ENCODE data around the gene SMCO3.

Gene SMCO3

GRCh38 chr12:14844401-14844800 is 30.4 kb upstream of the SMCO3 start (continued):
- TF ChIP-seq POU6F1 (CRISPR knock-in tag; IDR thresholded peaks at IDR 0.05; ENCODE audit: borderline replicate concordance, low read depth) (no peak), PATZ1 (CRISPR knock-in tag; IDR thresholded peaks at IDR 0.05; ENCODE audit: borderline replicate concordance) (no peak), TCF4 (CRISPR knock-in tag; IDR thresholded peaks at IDR 0.05; ENCODE audit: borderline replicate concordance) (no peak)

- TF ChIP-seq POU6F1 (CRISPR knock-in tag; IDR thresholded peaks at IDR 0.05; ENCODE audit: borderline replicate concordance, low read depth) (no peak), SNAI2 (CRISPR knock-in tag; IDR thresholded peaks at IDR 0.05) (no peak), ZNF70 (CRISPR knock-in tag; IDR thresholded peaks at IDR 0.05) (no peak), ZFP30 (CRISPR knock-in tag; IDR thresholded peaks at IDR 0.05) (no peak), ZFP3 (CRISPR knock-in tag; IDR thresholded peaks at IDR 0.05) (no peak)
- ATAC-seq, result no peak
Measured at GRCh38 chr12:14843425-14843887, 29.5 kb upstream of the SMCO3 start, which contains the start of gene ART4. Gene ART4, minus strand, starts transcription at chr12:14843526. Its CDS starts 413 bp downstream, at chr12:14843113.

- TF ChIP-seq PPARA (CRISPR knock-in tag; IDR thresholded peaks at IDR 0.05; ENCODE audit: borderline replicate concordance) (no peak), SNAI2 (CRISPR knock-in tag; IDR thresholded peaks at IDR 0.05) (no peak), ZFP30 (CRISPR knock-in tag; IDR thresholded peaks at IDR 0.05) (no peak), CSDC2 (CRISPR knock-in tag; IDR thresholded peaks at IDR 0.05) (no peak), ZNF8 (CRISPR knock-in tag; IDR thresholded peaks at IDR 0.05) (no peak), TSHZ2 (CRISPR knock-in tag; IDR thresholded peaks at IDR 0.05) (no peak), GLIS3 (CRISPR knock-in tag; IDR thresholded peaks at IDR 0.05) (no peak), CSRNP3 (CRISPR knock-in tag; IDR thresholded peaks at IDR 0.05) (no peak), ESRRG (CRISPR knock-in tag; IDR thresholded peaks at IDR 0.05) (no peak), ZNF70 (CRISPR knock-in tag; IDR thresholded peaks at IDR 0.05) (no peak), TCF4 (CRISPR knock-in tag; IDR thresholded peaks at IDR 0.05; ENCODE audit: borderline replicate concordance) (no peak), PATZ1 (CRISPR knock-in tag; IDR thresholded peaks at IDR 0.05; ENCODE audit: borderline replicate concordance) (no peak), ARNTL (CRISPR knock-in tag; IDR thresholded peaks at IDR 0.05; ENCODE audit: borderline replicate concordance, low read depth) (no peak)
- no peak for ATAC-seq
Measured at GRCh38 chr12:14842315-14842714, 28.3 kb upstream of the SMCO3 start.

- ATAC-seq, result peak; percentile 73
- no peak for TF ChIP-seq POU6F1 (CRISPR knock-in tag; IDR thresholded peaks at IDR 0.05; ENCODE audit: borderline replicate concordance, low read depth)
- no peak for TF ChIP-seq ESRRG (CRISPR knock-in tag; IDR thresholded peaks at IDR 0.05)
- TF ChIP-seq ISL1 (CRISPR knock-in tag; IDR thresholded peaks at IDR 0.05), result peak; percentile 86
- no peak for TF ChIP-seq RARB (CRISPR knock-in tag; IDR thresholded peaks at IDR 0.05)
- no peak for TF ChIP-seq ZNF565 (CRISPR knock-in tag; conservative IDR thresholded peaks at IDR 0.05; ENCODE audit: low read depth)
- peak; percentile 35; the same call in 1 of the 2 replicates for TF ChIP-seq CREB5 (CRISPR knock-in tag; IDR thresholded peaks at IDR 0.05; ENCODE audit: low read depth)
Measured at GRCh38 chr12:14841761-14842160, 27.8 kb upstream of the SMCO3 start.
